DND-41 (cell line): ENCODE data around the gene BACH2.

Experiments used
- EZH2 ChIP-seq: IDR thresholded peaks from 3 replicates; pipeline ENCODE4 v1.6.1; 2012; ENCODE audit warnings: borderline replicate concordance, low read depth, mild to moderate bottlenecking, moderate library complexity, low read length, inconsistent platforms; ENCODE audit not compliant: severe bottlenecking
- TF ChIP-seq, protein P1 (sequence below): IDR thresholded peaks from 2 replicates; pipeline ENCODE4 v1.5.1; 2012; ENCODE audit warnings: borderline replicate concordance, low read length, moderate library complexity, mild to moderate bottlenecking; ENCODE audit not compliant: poor library complexity, severe bottlenecking; ENCODE audit errors: extremely low read depth

DNA sequence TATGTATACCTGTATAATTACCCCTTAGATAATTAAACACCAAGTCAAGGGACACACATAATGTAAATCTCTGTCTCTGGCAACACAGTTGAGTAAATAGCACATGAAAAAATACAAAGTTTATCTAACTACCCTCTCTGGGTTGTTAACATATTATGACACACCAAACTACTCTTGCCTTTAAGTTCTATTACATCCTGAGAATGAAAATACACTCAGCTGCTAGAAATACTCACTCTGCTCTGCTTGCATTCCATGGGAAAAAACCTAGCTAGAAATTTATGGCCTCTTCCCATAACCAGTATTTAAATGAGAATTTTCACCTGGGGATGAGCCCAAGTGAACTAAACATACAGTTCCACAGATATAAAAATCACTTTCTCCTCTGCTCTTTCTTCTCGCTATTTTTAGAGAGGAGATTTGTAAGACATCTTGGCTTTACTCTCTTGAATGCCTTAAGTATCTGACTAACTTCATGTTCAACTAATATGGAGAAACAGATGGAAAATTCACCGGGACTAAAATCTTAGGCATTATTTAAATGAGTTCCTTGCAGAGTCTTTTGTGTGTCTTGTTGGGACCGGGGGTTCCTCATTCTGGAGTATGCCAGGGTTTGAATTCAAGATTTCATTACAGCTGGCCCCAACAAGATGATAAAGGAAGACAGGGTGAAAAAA is 261.5 kb downstream of the BACH2 start:
- TF ChIP-seq, protein P1, sequence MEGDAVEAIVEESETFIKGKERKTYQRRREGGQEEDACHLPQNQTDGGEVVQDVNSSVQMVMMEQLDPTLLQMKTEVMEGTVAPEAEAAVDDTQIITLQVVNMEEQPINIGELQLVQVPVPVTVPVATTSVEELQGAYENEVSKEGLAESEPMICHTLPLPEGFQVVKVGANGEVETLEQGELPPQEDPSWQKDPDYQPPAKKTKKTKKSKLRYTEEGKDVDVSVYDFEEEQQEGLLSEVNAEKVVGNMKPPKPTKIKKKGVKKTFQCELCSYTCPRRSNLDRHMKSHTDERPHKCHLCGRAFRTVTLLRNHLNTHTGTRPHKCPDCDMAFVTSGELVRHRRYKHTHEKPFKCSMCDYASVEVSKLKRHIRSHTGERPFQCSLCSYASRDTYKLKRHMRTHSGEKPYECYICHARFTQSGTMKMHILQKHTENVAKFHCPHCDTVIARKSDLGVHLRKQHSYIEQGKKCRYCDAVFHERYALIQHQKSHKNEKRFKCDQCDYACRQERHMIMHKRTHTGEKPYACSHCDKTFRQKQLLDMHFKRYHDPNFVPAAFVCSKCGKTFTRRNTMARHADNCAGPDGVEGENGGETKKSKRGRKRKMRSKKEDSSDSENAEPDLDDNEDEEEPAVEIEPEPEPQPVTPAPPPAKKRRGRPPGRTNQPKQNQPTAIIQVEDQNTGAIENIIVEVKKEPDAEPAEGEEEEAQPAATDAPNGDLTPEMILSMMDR, result no peak
- TF ChIP-seq EZH2, result no peak
